Measurements from ENCODE around the gene CCDC120. TPM values are rescaled to one million over a fixed set of nuclear protein-coding genes. Genes with fewer than 3 reads are reported as not detected.

The CCDC120 gene
- polyA plus RNA-seq, 1 donor from 2014 or later = 3.1 TPM

GRCh38 chrX:49106296-49106695 lies 47.5 kb downstream of the CCDC120 start:
- Histone ChIP-seq H3F3A (ENCODE audit: insufficient read depth, low read length, poor library complexity, severe bottlenecking) (no peaks in the 10 kb centered on the region), H3K9me3 (ENCODE audit: low read length) (no peaks in the 10 kb centered on the region), H3K4me3 (ENCODE audit: low read length) (no peak overlapping the region), H3K9ac (ENCODE audit: low read length) (no peak overlapping the region), H3K79me2 (replicated peaks; ENCODE audit: insufficient read depth, low read length) (no peaks in the 10 kb centered on the region), H3K9me2 (ENCODE audit: insufficient read depth, low read length) (no peaks in the 10 kb centered on the region), H2AFZ (ENCODE audit: low read depth, low read length) (no peak overlapping the region), H3K4me2 (ENCODE audit: low read length) (no peak overlapping the region), H3K27me3 (ENCODE audit: insufficient read depth, low read depth, low read length) (no peaks in the 10 kb centered on the region), H3K27ac (ENCODE audit: low read length) (no peak overlapping the region), H3K36me3 (ENCODE audit: insufficient read depth, low read length) (no peaks in the 10 kb centered on the region), H4K20me1 (ENCODE audit: insufficient read depth) (no peaks in the 10 kb centered on the region)
- TF ChIP-seq EZH2 (IDR thresholded peaks at IDR 0.05; ENCODE audit: borderline replicate concordance, insufficient read depth, low read length, poor library complexity, severe bottlenecking) (no peak), CTCF (IDR thresholded peaks at IDR 0.05; ENCODE audit: poor library complexity, severe bottlenecking) (no peak), REST (IDR thresholded peaks at IDR 0.05; ENCODE audit: borderline replicate concordance) (no peak), SMC3 (conservative IDR thresholded peaks at IDR 0.05; ENCODE audit: poor library complexity) (no peak)

- no peak for TF ChIP-seq TAF1 (IDR thresholded peaks at IDR 0.05; ENCODE audit: low read depth)
- TF ChIP-seq RAD21 (conservative IDR thresholded peaks at IDR 0.05) = no peak
- no peak for TF ChIP-seq POLR2AphosphoS5 (IDR thresholded peaks at IDR 0.05)
- no peaks in the 10 kb centered on the region for H3K27me3 ChIP-seq (ENCODE audit: insufficient read depth, low read depth, low read length)
Observed at GRCh38 chrX:49106930-49107329, 48.1 kb downstream of the CCDC120 start.

DNA sequence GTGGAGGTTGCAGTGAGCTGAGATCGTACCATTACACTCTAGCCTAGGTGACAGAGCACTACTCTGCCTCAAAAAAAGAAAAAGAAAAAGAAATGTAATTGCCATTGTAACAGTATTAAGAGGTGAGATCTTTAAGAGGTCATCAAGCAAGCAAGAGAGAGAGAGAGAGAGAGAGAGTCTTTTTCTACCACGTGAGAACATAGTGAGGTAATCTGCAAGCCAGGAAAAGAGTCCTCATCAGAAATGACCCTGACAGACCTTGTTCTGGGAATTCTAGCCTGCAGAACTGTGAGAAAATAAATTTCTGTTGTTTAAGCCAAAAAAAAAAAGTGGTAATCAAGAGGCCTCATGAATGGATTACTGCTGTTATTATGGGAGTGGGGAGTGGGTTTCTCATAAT lies 49.8 kb downstream of the CCDC120 start:
- Histone ChIP-seq H3K9me2 (ENCODE audit: insufficient read depth, low read length) (no peaks in the 10 kb centered on the region), H3K9me3 (ENCODE audit: low read length) (no peaks in the 10 kb centered on the region), H3K36me3 (ENCODE audit: insufficient read depth, low read length) (no peaks in the 10 kb centered on the region), H3K27ac (ENCODE audit: low read length) (no peak overlapping the region), H3F3A (ENCODE audit: insufficient read depth, low read length, poor library complexity, severe bottlenecking) (no peaks in the 10 kb centered on the region), H3K4me2 (ENCODE audit: low read length) (no peak overlapping the region), H4K20me1 (ENCODE audit: insufficient read depth) (no peaks in the 10 kb centered on the region), H3K79me2 (replicated peaks; ENCODE audit: insufficient read depth, low read length) (no peaks in the 10 kb centered on the region), H2AFZ (ENCODE audit: low read depth, low read length) (no peak overlapping the region), H3K9ac (ENCODE audit: low read length) (no peak overlapping the region), H3K27me3 (ENCODE audit: insufficient read depth, low read depth, low read length) (no peaks in the 10 kb centered on the region), H3K4me3 (ENCODE audit: low read length) (no peak overlapping the region)
- TF ChIP-seq REST (IDR thresholded peaks at IDR 0.05; ENCODE audit: borderline replicate concordance) (no peak), TAF1 (IDR thresholded peaks at IDR 0.05; ENCODE audit: low read depth) (no peak), CTCF (IDR thresholded peaks at IDR 0.05; ENCODE audit: poor library complexity, severe bottlenecking) (no peak), EP300 (conservative IDR thresholded peaks at IDR 0.05; ENCODE audit: poor library complexity, severe bottlenecking) (no peak), RAD21 (conservative IDR thresholded peaks at IDR 0.05) (no peak), POLR2AphosphoS5 (IDR thresholded peaks at IDR 0.05) (no peak), EZH2 (IDR thresholded peaks at IDR 0.05; ENCODE audit: borderline replicate concordance, insufficient read depth, low read length, poor library complexity, severe bottlenecking) (no peak)

More at GRCh38 chrX:49106930-49107329, 48.1 kb downstream of the CCDC120 start:
- Histone ChIP-seq H3K4me2 (ENCODE audit: low read length) (no peak overlapping the region), H3K36me3 (ENCODE audit: insufficient read depth, low read length) (no peaks in the 10 kb centered on the region), H3K4me3 (ENCODE audit: low read length) (no peak overlapping the region), H3K9me3 (ENCODE audit: low read length) (no peaks in the 10 kb centered on the region), H3K79me2 (replicated peaks; ENCODE audit: insufficient read depth, low read length) (no peaks in the 10 kb centered on the region), H3K9me2 (ENCODE audit: insufficient read depth, low read length) (no peaks in the 10 kb centered on the region), H2AFZ (ENCODE audit: low read depth, low read length) (no peak overlapping the region), H3F3A (ENCODE audit: insufficient read depth, low read length, poor library complexity, severe bottlenecking) (no peaks in the 10 kb centered on the region), H4K20me1 (ENCODE audit: insufficient read depth) (no peaks in the 10 kb centered on the region), H3K9ac (ENCODE audit: low read length) (no peak overlapping the region), H3K27ac (ENCODE audit: low read length) (no peak overlapping the region)

Data from neural cell (in vitro differentiated cells).